Fibroblast of lung (primary cell): Measurements from ENCODE around the gene PHLDA2. TPM values are rescaled to one million over a fixed set of nuclear protein-coding genes. Genes with fewer than 3 reads are reported as not detected.

Source experiments
- DNase-seq, 2 donors: peaks; one replicate each; pipeline versions ENCODE4 v3.0.0 to v3.0.0-alpha.2; 2010; ENCODE audit warnings: low read depth in 2 of 2
- H2AFZ ChIP-seq: 2 replicates; pipeline ENCODE4 v1.5.1; 2012; ENCODE audit warnings: low read length, control low read depth, inconsistent platforms
- H3K27ac ChIP-seq: 2 replicates; pipeline ENCODE4 v1.5.1; 2011; ENCODE audit warnings: low read length, control low read depth; ENCODE audit not compliant: insufficient read depth
- H3K27me3 ChIP-seq: 2 replicates; pipeline ENCODE4 v1.5.1; 2011; ENCODE audit warnings: mild to moderate bottlenecking, low read length; ENCODE audit not compliant: control insufficient read depth, insufficient read depth
- H3K36me3 ChIP-seq: 2 replicates; pipeline ENCODE4 v1.5.1; 2011; ENCODE audit warnings: low read length; ENCODE audit not compliant: control insufficient read depth, insufficient read depth
- H3K4me1 ChIP-seq: 2 replicates; pipeline ENCODE4 v1.5.1; 2011; ENCODE audit warnings: low read length; ENCODE audit not compliant: control insufficient read depth, insufficient read depth; ENCODE audit errors: extremely low read depth
- H3K4me2 ChIP-seq: 2 replicates; pipeline ENCODE4 v1.5.1; 2011; ENCODE audit warnings: low read length, control low read depth; ENCODE audit not compliant: insufficient read depth; ENCODE audit errors: extremely low read depth
- H3K4me3 ChIP-seq, 4 experiments: fragments of 200-600 bp in 1 of 4; sonication (generic) in 1 of 4; replicated peaks in 1 of 4; 2 replicates each; pipeline ENCODE4 v1.5.1; 2011 to 2016; ENCODE audit warnings: low read length in 4 of 4, low read depth in 3 of 4, mild to moderate bottlenecking in 3 of 4, control low read depth in 2 of 4, inconsistent platforms in 1 of 4, mixed read lengths in 1 of 4; ENCODE audit not compliant: insufficient read depth in 1 of 4; ENCODE audit errors: control extremely low read depth in 1 of 4
- H3K79me2 ChIP-seq: 2 replicates; pipeline ENCODE4 v1.5.1; 2012; ENCODE audit warnings: mild to moderate bottlenecking, low read length, inconsistent platforms; ENCODE audit not compliant: control insufficient read depth, insufficient read depth
- H3K9ac ChIP-seq: 2 replicates; pipeline ENCODE4 v1.5.1; 2011; ENCODE audit warnings: mild to moderate bottlenecking, low read length, control low read depth; ENCODE audit not compliant: insufficient read depth
- H3K9me3 ChIP-seq: 2 replicates; pipeline ENCODE4 v1.5.1; 2012; ENCODE audit warnings: low read depth, low read length; ENCODE audit not compliant: control insufficient read depth, insufficient read depth
- H4K20me1 ChIP-seq: 2 replicates; pipeline ENCODE4 v1.5.1; 2011; ENCODE audit warnings: low read length; ENCODE audit not compliant: control insufficient read depth, insufficient read depth; ENCODE audit errors: extremely low read depth
- EZH2 ChIP-seq: IDR thresholded peaks from 2 replicates; pipeline ENCODE4 v1.5.1; 2012; ENCODE audit warnings: low read length, control low read depth, mild to moderate bottlenecking; ENCODE audit errors: missing control alignments
- polyA plus RNA-seq, 2 donors: library from polyadenylated mRNA; depleted of rRNA in 1 of 2; stranded (reverse) in 1 of 2; unstranded in 1 of 2; fragments of >200 nt; gene quantifications; 2 replicates each; pipeline ENCODE4 v1.2.1, GENCODE V29; 2011 to 2012; ENCODE audit warnings: missing spikeins in 1 of 2
- total RNA-seq: library from RNA; depleted of rRNA; stranded (reverse); fragments of >200 nt; gene quantifications from 2 replicates; pipeline ENCODE4 v1.2.1, GENCODE V29; 2014
- TF ChIP-seq, protein P1 (sequence below), 2 donors: IDR thresholded peaks in 1 of 2; conservative IDR thresholded peaks in 1 of 2; 1 replicate in 1 of 2; 2 replicates in 1 of 2; pipeline ENCODE4 v1.5.1; 2011 to 2012; ENCODE audit warnings: low read length in 2 of 2, control low read depth in 1 of 2, inconsistent platforms in 1 of 2, low read depth in 1 of 2, mild to moderate bottlenecking in 1 of 2

Gene PHLDA2
- total and polyA plus RNA-seq, 2 donors (not counting 1 experiment from before 2014, with no cell fraction given) = 6.8 to 16.2 TPM

- TF ChIP-seq, protein P1, sequence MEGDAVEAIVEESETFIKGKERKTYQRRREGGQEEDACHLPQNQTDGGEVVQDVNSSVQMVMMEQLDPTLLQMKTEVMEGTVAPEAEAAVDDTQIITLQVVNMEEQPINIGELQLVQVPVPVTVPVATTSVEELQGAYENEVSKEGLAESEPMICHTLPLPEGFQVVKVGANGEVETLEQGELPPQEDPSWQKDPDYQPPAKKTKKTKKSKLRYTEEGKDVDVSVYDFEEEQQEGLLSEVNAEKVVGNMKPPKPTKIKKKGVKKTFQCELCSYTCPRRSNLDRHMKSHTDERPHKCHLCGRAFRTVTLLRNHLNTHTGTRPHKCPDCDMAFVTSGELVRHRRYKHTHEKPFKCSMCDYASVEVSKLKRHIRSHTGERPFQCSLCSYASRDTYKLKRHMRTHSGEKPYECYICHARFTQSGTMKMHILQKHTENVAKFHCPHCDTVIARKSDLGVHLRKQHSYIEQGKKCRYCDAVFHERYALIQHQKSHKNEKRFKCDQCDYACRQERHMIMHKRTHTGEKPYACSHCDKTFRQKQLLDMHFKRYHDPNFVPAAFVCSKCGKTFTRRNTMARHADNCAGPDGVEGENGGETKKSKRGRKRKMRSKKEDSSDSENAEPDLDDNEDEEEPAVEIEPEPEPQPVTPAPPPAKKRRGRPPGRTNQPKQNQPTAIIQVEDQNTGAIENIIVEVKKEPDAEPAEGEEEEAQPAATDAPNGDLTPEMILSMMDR (conservative IDR thresholded peaks at IDR 0.05 in 1 of 2, IDR thresholded peaks at IDR 0.05 in 1 of 2; ENCODE audit: low read depth in 1 of 2, low read length in 2 of 2) = no peak
- TF ChIP-seq EZH2 = no peak
- H3K9ac ChIP-seq = no peak overlapping the region
- H3K27me3 ChIP-seq = no peaks in the 10 kb centered on the region
- H4K20me1 ChIP-seq = no peaks in the 10 kb centered on the region
- no peak overlapping the region for H3K27ac ChIP-seq
- no peak overlapping the region for H3K4me3 ChIP-seq
- peaks cover 35% of the 10 kb centered on the region for H3K36me3 ChIP-seq
- DNase-seq = no peak
- H3K79me2 ChIP-seq = peaks cover 26% of the 10 kb centered on the region
- H3K4me1 ChIP-seq = no peaks in the 10 kb centered on the region
- no peaks in the 10 kb centered on the region for H3K9me3 ChIP-seq
- H3K4me2 ChIP-seq = no peak overlapping the region
- H2AFZ ChIP-seq = no peak overlapping the region
Measured at GRCh38 chr11:2964782-2965181, 35.6 kb upstream of the PHLDA2 start.

GRCh38 chr11:2963761-2964160 lies 34.5 kb upstream of the PHLDA2 start:
- peaks cover 26% of the 10 kb centered on the region for H3K79me2 ChIP-seq
- H3K9ac ChIP-seq = no peak overlapping the region
- peaks cover 31% of the 10 kb centered on the region for H3K36me3 ChIP-seq
- H3K27me3 ChIP-seq = no peaks in the 10 kb centered on the region
- H3K27ac ChIP-seq = no peak overlapping the region
- H3K4me1 ChIP-seq = no peaks in the 10 kb centered on the region
- TF ChIP-seq, protein P1 (conservative IDR thresholded peaks at IDR 0.05 in 1 of 2, IDR thresholded peaks at IDR 0.05 in 1 of 2; ENCODE audit: low read depth in 1 of 2, low read length in 2 of 2) = no peak
- TF ChIP-seq EZH2 = no peak
- H3K4me3 ChIP-seq = no peak overlapping the region
- no peaks in the 10 kb centered on the region for H4K20me1 ChIP-seq
- DNase-seq = no peak
- no peak overlapping the region for H3K4me2 ChIP-seq
- H3K9me3 ChIP-seq = no peaks in the 10 kb centered on the region
- H2AFZ ChIP-seq = no peak overlapping the region

DNA sequence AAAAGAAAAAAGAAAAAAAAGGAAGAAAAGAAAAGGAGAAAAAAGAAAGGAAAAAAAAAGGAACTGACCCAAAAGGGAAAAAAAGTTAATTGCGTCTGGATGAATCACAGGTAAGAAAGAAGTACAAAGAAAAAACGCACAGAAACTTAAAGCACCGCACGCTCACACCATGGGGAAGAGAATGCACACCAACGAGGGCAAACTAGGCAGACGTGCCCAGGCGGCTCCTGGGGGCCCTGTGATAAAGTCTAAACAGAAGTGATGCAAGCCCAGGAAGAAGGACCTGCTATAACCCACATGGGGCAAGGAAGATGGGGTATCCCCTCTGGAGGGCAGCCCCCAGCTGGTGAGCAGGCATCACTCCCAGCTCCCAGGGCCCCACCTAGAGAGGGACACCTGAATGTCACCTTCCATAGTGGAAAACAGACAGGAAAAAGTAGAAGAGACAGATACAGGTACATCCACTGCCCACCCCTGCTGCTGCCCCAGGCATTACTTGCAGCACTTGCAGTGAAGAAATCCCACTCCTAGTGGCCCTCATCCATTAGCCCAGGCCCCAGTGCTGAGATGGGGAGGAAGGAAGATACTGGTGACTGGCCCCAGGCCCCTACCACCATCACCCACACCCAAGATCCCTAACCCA lies 34.0 kb upstream of the PHLDA2 start:
- H3K27me3 ChIP-seq = no peaks in the 10 kb centered on the region
- no peak for TF ChIP-seq EZH2
- TF ChIP-seq, protein P1 (conservative IDR thresholded peaks at IDR 0.05 in 1 of 2, IDR thresholded peaks at IDR 0.05 in 1 of 2; ENCODE audit: low read depth in 1 of 2, low read length in 2 of 2) = no peak
- H2AFZ ChIP-seq = no peak overlapping the region
- no peak overlapping the region for H3K9ac ChIP-seq
- H4K20me1 ChIP-seq = no peaks in the 10 kb centered on the region
- H3K27ac ChIP-seq = no peak overlapping the region
- no peak overlapping the region for H3K4me3 ChIP-seq
- no peaks in the 10 kb centered on the region for H3K9me3 ChIP-seq
- H3K4me1 ChIP-seq = no peaks in the 10 kb centered on the region
- DNase-seq = no peak
- peaks cover 29% of the 10 kb centered on the region for H3K36me3 ChIP-seq
- no peak overlapping the region for H3K4me2 ChIP-seq
- H3K79me2 ChIP-seq = peaks cover 24% of the 10 kb centered on the region
